Measurements from ENCODE around the gene RAD51B.

The RAD51B gene

GRCh38 chr14:68397371-68397811 is 577.8 kb downstream of the RAD51B start:
- no peak for DNase-seq

GRCh38 chr14:68397822-68398221 is 578.2 kb downstream of the RAD51B start:
- no peak for DNase-seq

- no peak for DNase-seq
Observed at GRCh38 chr14:68398370-68398769, 578.8 kb downstream of the RAD51B start.

DNA sequence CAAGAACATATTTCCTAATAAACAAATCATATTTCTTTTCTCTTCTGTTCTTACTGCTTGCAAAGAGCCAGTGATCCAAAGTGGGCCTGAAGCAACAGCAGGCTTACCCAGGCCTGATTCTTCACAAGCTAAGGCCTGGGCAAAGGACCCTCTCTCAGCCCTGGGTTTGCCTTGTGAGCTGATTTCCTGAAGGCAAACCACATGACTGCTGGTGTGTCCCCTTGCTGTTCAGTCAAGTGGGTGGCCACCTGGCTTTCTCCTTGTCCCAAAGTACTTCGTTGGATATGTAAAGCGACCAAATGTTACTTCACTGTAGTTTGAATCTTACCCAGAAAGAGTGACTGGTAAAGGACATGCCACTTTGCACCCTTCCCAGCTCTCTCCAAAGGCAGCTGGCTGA is 580.4 kb downstream of the RAD51B start:
- DNase-seq = no peak

DNA sequence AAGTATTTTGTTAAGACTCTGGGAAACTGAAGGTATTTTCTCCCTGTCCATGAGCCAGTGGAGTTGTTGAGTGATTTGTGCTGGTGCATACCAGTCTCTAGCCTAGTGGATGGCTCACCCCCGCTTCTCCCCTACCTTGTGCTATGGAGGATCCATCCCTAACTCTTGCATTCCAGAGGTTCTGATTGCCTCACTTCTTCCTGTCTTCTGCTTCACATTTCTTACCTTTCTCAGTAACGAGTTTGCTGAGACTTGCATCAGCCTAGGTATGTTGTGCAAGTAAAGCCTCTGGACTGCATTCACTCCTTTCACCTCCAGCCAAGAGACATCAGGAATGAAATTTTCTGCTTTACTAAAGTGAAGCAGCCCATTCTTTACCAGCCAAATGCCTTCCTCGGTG is 581.7 kb downstream of the RAD51B start:
- no peak for DNase-seq

DNA sequence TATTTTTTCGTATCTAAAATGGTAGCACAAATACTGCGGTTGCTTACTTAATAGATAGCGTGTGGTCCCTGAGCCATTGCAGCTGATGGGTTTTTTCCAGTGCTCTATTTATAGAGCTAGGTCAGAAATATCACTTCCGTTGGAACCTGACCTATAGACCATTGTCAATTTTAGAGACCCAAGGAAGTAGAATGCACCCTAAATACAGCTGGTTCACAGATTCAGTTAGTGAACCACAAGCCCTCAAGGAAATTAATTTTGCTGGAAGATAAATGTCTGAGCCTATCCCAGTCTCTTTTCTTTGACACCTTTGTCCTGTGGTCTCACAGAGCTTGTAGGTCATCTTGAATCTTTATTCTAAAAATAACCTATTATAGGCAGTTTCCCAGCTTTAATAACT is 582.3 kb downstream of the RAD51B start:
- DNase-seq = no peak

- DNase-seq = no peak
Observed at GRCh38 chr14:68402525-68403101, 583.0 kb downstream of the RAD51B start.

- no peak for DNase-seq
Observed at GRCh38 chr14:68403191-68404145, 583.9 kb downstream of the RAD51B start.

- no peak for DNase-seq
Observed at GRCh38 chr14:68404146-68404527, 584.6 kb downstream of the RAD51B start.

- no peak for DNase-seq
Observed at GRCh38 chr14:68404652-68405183, 585.1 kb downstream of the RAD51B start.

GRCh38 chr14:68405961-68406360 is 586.4 kb downstream of the RAD51B start:
- DNase-seq = no peak

- DNase-seq = no peak
Observed at GRCh38 chr14:68407285-68407684, 587.7 kb downstream of the RAD51B start.

DNA sequence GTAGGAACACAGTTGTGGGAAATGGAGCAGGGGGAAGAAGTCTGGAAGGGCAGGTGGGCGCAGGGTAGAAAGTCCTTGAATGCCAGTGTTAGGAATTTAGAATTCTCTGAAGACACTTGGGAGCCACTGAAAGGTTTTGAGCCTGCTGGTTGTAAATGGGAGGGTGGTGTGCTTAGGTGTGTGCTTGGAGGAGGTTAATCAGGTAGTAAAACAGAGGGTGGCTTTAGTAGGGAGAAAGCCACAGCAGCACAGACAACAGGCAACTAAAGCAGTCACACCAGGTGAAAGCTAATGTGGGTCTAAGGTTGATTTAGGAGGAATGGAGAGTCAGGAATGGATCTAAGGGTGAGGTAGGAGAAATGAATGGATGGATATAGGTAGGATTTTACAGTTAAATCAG is 588.2 kb downstream of the RAD51B start:
- no peak for DNase-seq

GRCh38 chr14:68408680-68409079 is 589.1 kb downstream of the RAD51B start:
- DNase-seq = no peak

DNA sequence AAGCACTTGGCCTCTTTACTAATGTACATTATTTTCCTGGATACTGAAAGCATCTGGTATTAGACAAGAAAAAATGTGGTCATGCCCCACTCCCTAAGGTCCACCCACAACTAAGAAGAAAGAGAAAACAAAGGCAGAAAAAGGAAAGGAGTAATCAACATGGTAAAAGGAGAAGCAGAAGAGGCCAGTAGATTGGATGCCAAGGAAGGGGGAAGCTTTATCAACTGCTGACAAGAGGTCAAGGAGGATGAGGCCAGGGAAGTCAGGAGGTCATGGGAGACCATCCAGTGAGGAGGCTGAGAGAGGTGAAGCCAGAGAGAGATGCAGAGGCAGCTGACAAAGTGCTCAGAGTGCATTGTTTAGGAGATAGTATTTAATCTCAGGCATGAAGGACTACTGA is 589.8 kb downstream of the RAD51B start:
- DNase-seq = no peak

- no peak for DNase-seq
Observed at GRCh38 chr14:68412505-68413465, 593.2 kb downstream of the RAD51B start.

- no peak for DNase-seq
Observed at GRCh38 chr14:68413509-68413908, 593.9 kb downstream of the RAD51B start.

- no peak for DNase-seq
Observed at GRCh38 chr14:68414121-68414520, 594.5 kb downstream of the RAD51B start.

DNA sequence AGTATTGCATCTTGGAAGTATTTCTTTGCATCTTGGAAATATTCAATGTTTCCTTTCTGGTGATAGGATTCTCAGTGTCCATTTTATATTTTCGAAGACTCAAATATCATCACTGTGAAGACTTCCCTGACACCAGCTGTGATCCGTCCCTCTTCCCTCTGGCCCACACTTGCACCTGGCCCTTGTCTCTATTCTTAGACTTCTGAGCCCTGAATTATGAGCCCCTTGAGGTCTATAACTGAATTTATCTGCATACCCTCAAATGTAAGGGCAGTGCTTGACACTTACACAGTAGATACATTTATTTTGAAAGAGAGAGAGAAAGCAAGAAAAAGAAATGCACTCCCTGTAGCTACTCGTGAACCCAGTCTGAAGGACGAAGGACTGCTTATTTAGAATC is 596.6 kb downstream of the RAD51B start:
- DNase-seq = no peak

DNA sequence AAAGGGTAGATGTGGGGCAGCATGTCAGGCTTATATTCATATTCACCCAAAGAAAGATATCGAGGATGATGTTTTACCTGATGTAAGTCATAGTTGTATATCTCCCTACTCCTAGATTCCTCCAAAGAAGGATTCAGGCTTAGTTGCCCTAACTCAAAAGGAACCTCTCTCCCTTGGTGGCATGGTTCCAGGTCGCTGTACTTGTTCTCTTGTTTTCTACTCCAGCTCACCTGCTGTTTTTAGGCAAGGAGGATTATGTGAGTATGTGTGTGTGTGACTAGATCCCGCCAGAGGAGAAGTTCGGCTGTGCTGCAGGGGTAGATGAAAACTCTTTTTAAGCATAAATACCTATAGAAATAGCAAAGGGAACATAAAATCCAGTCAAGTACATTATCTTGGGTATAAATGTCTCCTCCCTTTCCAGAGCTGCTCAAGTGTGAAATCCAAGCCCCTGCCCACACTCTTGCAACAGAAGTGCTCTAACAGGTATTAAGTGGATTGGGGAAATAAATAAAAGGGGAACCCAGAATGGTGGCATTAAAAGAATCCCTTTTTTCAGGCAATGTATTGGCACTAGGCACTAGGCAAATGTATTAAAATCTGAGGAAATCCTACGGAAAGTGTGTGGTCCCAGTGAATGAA is 597.6 kb downstream of the RAD51B start:
- DNase-seq = no peak

DNA sequence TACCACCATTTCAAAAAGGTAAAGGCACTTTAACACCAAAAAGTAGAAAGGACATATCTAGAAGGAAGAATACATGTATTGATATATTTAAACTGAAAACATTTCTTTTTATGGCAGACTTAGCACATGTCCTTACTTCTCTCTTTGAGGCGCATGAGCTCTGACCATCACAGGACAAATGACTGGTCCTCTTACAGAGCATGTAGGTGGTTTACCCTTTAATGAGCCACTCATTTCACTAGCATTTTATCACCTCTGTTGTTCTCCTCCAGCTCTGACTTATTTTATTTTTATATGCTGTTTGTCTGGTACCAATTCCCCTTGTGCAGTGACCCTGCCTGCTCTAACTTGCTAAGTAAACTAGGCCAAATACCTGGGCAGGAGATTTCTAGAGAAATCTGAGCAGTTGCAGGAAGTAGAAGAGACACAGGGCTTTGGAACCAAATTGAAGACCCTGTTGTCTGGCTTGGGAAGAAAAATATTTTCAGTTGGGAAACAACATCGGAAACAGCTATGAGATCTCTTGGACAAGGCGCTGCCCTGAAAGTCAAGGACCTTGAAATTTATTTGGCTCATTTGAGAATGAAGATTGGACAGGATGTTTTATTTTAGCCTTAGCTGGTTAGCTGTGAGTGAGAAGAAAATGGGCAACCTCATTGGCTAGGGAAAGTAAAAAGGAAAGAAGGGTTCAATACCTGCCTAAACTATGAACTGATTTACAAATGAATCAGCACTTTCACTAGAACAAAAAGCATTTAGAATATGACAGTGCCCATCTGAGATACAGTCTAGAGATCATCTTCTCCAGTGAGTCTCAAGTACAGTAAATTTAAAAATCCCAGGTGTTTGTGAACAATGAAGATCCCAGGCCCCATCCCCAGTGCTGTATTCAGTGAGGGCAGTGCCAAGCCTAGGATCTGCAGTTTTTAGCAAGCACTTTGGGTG is 598.9 kb downstream of the RAD51B start:
- DNase-seq = no peak
